ENCODE measurements around the gene RBM12.

Gene RBM12

GRCh38 chr20:35660122-35660937 lies 4.4 kb downstream of the RBM12 start:
- peak in 1 of 4 experiments; percentile 21 for DNase-seq (ENCODE audit: low read depth in 4 of 4, low spot score in 1 of 4)

DNA sequence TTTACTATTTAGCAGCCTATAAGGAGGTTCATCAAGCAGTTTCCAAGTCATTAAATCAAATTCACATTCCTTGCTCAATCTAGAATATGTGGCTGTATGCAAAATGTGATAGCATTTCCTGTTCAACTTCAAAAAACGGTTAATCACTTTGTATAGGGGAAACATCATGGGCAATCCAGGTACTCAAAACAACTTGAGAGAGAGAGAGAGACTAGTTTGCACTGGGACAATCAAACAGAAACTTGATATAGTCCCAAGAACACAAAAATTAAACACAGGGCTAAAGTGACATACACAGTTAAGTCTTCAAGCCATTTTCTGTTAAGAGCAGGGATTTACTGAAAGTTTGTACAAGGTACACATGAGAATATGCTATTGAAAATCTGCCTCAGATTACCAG lies 7.4 kb downstream of the RBM12 start:
- DNase-seq (ENCODE audit: low read depth in 4 of 4, low spot score in 1 of 4) = no peak

GRCh38 chr20:35654415-35654814 lies 10.3 kb downstream of the RBM12 start:
- no peak for DNase-seq (ENCODE audit: low read depth in 4 of 4, low spot score in 1 of 4)

GRCh38 chr20:35653893-35654292 lies 10.8 kb downstream of the RBM12 start:
- no peak for DNase-seq (ENCODE audit: low read depth in 4 of 4, low spot score in 1 of 4)

DNA sequence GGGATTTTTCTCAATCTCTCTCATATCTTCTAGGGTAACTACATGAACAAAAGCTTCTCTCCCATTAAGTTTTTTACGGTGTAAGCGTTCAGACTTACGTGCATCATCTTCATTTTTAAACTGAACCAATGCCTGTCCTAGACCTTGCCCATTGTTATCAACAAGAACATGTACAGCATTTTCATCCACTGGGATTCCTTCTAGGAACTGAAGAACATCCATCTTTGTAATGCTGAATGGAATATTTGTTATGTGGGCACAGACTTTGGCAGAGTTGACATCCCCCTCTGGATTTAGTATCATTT lies 11.3 kb downstream of the RBM12 start:
- no peak for DNase-seq (ENCODE audit: low read depth in 4 of 4, low spot score in 1 of 4)

GRCh38 chr20:35652641-35653429 lies 11.9 kb downstream of the RBM12 start:
- DNase-seq (ENCODE audit: low read depth in 4 of 4, low spot score in 1 of 4) = no peak

DNA sequence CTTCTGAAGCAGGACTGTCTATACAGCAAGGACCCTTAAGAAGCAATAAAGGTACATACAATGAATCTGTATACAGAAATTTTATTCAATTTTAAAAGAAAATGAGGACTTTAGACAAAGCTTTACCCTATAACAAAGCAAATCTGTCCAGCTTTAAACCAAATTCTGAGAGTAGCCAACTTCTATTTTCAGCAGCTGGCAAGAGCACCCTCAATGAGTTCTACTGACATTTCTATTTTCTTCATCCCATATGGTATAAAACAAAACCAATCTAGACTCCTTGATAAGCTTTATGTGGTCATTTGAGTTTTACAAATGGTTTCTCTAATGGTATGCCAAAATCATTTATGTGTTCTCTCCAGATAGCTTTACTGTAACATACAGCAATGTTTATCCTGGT lies 12.7 kb downstream of the RBM12 start:
- DNase-seq (ENCODE audit: low read depth in 4 of 4, low spot score in 1 of 4) = no peak

DNA sequence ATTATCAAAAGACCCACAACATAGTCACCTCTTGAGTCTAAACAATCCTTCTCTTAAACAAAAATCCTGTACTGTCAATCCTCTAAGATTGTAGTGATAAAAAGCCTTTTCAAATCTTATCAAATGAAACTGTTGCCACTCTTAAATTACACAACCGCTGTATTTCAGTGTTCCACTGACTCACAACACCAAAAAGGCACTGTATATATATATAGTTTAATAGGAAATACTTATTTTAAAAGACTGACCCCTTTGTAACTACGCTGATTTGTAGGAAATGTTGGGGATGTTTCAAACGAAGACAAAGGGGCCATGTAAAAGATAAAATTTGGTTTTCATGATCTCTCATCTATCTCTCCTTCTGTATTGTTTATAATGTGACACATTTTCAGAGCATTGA lies 14.1 kb downstream of the RBM12 start:
- no peak for DNase-seq (ENCODE audit: low read depth in 4 of 4, low spot score in 1 of 4)

DNA sequence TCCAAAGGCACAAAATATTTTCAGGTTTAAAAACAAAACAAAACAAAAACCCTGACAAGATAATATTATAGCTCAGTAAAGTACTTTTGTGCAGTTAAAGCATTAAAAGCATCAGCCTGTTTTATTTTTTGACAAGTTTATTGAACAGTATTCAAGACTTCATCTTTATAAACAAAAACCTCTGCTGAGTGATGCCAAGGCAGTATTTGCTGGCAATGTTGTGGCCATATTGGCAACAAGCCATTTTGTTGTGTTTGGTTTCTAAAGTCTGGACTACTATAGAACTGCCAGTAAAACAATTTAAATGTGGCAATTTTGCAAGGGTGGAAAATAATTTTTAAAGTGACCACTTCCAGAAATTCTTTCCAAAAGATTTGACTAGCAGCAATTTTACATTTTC lies 15.9 kb downstream of the RBM12 start:
- DNase-seq (ENCODE audit: low read depth in 4 of 4, low spot score in 1 of 4) = no peak

- DNase-seq (ENCODE audit: low read depth in 4 of 4, low spot score in 1 of 4) = no peak
Observed at GRCh38 chr20:35644806-35645205, 19.9 kb downstream of the RBM12 start.

- no peak for DNase-seq (ENCODE audit: low read depth in 4 of 4, low spot score in 1 of 4)
Observed at GRCh38 chr20:35643045-35643444, 21.7 kb downstream of the RBM12 start.

GRCh38 chr20:35641743-35642142 lies 23.0 kb downstream of the RBM12 start:
- no peak for DNase-seq (ENCODE audit: low read depth in 4 of 4, low spot score in 1 of 4)

DNA sequence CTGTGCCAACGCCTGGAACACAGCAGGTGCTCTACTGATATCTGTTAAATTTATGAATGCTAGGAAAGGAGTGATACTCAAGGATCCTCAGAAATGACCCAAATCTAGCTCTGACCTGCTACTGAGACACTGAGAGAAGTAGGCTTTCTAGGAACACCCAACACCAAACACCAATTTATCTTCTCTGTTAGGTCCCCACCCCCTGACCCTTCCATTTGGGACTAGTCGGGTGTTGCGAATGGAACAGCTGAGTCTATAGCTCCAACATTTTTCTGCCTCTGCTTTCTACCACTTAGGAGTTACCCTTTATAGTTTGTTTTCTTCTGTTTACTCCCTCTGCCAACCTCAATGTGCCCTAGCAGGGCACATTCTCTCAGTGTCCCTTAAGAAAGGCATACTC lies 24.0 kb downstream of the RBM12 start:
- no peak for DNase-seq (ENCODE audit: low read depth in 4 of 4, low spot score in 1 of 4)

GRCh38 chr20:35638751-35639150 lies 25.9 kb downstream of the RBM12 start:
- no peak for DNase-seq (ENCODE audit: low read depth in 4 of 4, low spot score in 1 of 4)

DNA sequence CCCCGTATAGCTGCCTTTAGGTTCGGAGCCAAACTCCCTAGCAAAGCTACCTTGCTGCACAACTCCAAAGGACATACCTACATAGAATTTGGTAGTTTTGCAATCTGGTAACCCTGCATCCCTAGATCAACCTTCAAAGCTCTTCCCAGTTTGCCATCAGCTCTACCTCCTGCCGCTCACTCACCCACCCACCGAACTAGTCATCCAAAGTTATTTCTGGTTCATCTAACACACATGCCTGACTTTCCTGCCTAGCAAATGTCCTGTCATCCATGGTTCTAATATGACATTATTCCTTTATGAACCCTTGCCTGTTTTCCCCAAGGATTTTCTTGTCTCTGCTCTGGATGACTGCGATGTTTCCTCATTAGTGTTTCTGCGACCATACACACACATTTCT lies 27.4 kb downstream of the RBM12 start:
- no peak for DNase-seq (ENCODE audit: low read depth in 4 of 4, low spot score in 1 of 4)

DNA sequence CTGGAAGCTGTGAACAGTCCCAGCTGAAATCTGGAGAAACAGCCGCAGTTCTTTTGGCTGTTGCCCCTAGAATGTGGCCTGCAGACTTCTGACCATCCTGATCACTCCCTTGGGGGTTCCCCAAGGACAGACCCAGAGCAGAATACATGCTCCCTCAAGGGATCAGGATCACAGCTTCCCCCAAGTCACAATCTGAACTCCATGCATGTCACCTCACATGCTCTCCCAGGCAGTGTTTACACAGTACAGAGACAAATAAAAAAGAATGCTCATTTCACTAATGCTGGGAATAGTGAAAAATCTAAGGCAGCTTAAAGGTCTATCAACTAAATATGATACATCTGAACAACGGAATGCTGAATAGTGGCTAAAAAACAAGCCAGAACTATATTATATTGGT lies 28.6 kb downstream of the RBM12 start:
- DNase-seq (ENCODE audit: low read depth in 4 of 4, low spot score in 1 of 4) = no peak

GRCh38 chr20:35635652-35636051 lies 29.0 kb downstream of the RBM12 start:
- no peak for DNase-seq (ENCODE audit: low read depth in 4 of 4, low spot score in 1 of 4)

DNA sequence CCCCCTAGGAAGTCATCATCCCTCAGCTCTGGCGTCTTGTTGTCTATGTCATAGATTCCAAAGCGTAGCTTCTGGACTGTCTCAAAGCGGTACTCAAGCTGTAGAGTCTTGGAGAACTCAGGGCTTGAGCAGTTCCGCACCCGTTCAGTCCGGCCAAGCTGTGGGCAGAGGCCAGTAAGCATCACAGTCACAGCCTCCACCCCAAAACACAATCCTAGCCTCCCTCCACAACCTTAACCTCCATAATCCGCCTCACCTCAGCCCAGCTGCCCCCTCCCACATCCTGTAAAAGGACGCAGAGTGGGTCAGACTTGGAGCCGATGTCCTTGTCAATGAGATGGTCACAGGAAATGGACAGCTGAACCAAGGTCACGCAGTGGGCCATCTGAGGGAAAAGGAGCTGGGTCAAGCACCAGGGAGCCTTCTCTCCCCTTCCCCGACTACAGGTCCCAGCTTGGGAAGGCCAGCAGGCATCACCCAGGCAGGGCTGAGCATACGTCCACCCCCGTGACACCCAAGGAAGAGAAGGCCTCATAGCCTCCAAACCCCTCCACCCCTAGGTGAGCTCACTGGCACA lies 32.1 kb downstream of the RBM12 start:
- no peak for DNase-seq (ENCODE audit: low read depth in 4 of 4, low spot score in 1 of 4)

DNA sequence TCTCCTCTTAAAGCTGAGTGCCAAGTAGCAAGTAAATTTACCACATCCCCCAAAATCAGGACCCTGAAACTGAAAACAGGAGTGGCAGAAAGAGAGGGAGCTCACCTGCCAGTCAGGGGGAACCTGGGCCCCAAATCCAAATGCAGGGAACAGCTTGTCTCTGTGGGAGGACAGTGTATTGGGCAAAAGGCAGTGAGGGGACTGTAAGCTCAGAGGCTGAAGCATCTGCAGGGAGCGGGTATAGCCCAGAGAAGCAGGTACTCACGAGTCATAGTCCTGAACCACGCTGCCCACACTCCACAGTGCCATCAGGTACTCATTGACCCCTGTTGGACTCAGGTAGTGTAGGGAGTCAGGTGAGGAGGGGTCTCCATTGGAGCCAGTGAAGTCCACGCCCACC lies 34.1 kb downstream of the RBM12 start:
- DNase-seq (ENCODE audit: low read depth in 4 of 4, low spot score in 1 of 4) = no peak

DNA sequence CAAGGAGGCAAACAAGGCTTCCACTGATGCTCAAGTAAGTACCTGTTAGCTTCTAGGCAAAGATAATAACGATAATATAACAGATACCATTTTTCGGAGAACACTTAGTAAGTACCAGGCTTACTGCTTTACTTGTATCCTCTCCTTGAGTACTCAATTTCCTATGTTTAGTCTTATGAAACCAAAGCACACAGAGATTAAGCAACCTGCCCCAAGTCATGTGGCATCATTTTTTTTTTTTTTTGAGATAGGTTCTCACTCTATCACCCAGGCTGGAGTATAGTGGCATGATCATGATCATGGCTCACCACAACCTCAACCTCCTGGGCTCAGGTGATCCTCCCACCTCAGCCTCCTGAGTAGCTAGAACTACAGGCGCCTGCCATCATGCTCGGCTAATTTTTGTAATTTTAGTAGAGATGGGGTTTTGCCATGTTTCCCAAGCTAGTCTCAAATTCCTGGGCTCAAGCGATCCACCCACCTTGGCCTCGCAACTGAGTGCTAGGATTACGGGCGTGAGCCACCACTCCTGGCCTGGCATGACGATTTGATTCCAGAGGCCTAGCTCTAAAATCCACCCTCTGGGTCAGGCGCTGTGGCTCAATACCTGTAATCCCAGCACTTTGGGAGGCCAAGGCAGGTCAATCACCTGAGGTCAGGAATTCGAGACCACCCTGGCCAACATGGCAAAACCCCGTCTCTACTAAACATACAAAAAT lies 35.1 kb downstream of the RBM12 start:
- no peak for DNase-seq (ENCODE audit: low read depth in 4 of 4, low spot score in 1 of 4)

- no peak for DNase-seq (ENCODE audit: low read depth in 4 of 4, low spot score in 1 of 4)
Observed at GRCh38 chr20:35627121-35627520, 37.6 kb downstream of the RBM12 start.
